Endothelial cell of umbilical vein (primary cell): ENCODE results near the gene RTN4IP1. TPM values are rescaled to one million over a fixed set of nuclear protein-coding genes. Genes with fewer than 3 reads are reported as not detected.

Experiments
- BruUV-seq: library from RNA; stranded (reverse); fragments of 400-500 nt; replicated peaks from 2 replicates; lab custom pipeline; 2021; lab: Mats Ljungman, UMichigan
- CTCF ChIA-PET: fragments of 300-600, 350-600 bp; sonication (Branson Sonifier 250); formaldehyde crosslinking; loops from one replicate; lab custom pipeline; 2021; ENCODE audit warnings: antibody characterized with exemption, inconsistent platforms; lab: Charles Lee
- POLR2A ChIA-PET: fragments of 300-600, 350-600 bp; sonication (Branson Sonifier 250); formaldehyde crosslinking; loops from one replicate; lab custom pipeline; 2021; ENCODE audit warnings: antibody characterized with exemption, inconsistent platforms; lab: Charles Lee
- DNase-seq: peaks from one replicate; pipeline ENCODE4 v3.0.0-alpha.2; 2011; ENCODE audit warnings: low read depth, low spot score
- FAIRE-seq: peaks from 2 replicates; lab custom pipeline; 2011; peaks lifted over from hg19 to GRCh38; lab: Jason Lieb, UNC
- H2AFZ ChIP-seq: 2 replicates; pipeline ENCODE4 v1.6.0; 2012; ENCODE audit warnings: low read depth, low read length, control low read depth, inconsistent platforms
- H3K27ac ChIP-seq: 2 replicates; pipeline ENCODE4 v1.5.1; 2011; ENCODE audit warnings: low read depth, mild to moderate bottlenecking, control low read depth, low read length, moderate library complexity; ENCODE audit not compliant: insufficient read depth
- H3K27me3 ChIP-seq, 2 experiments: 2 replicates each; pipeline versions ENCODE4 v1.6.0 to v1.6.1; 2011; ENCODE audit warnings: low read length in 2 of 2, mixed read lengths in 1 of 2; ENCODE audit not compliant: control insufficient read depth in 2 of 2, insufficient read depth in 2 of 2
- H3K36me3 ChIP-seq, 2 experiments: 2 replicates in 1 of 2; 3 replicates in 1 of 2; pipeline ENCODE4 v1.5.1; 2011; ENCODE audit warnings: low read length in 2 of 2, mild to moderate bottlenecking in 1 of 2, moderate library complexity in 1 of 2; ENCODE audit not compliant: control insufficient read depth in 2 of 2, insufficient read depth in 2 of 2; ENCODE audit errors: extremely low read depth in 1 of 2
- H3K4me1 ChIP-seq: 3 replicates; pipeline ENCODE4 v1.5.1; 2011; ENCODE audit warnings: mild to moderate bottlenecking, low read length; ENCODE audit not compliant: control insufficient read depth, insufficient read depth; ENCODE audit errors: extremely low read depth
- H3K4me2 ChIP-seq: 2 replicates; pipeline ENCODE4 v1.6.1; 2011; ENCODE audit warnings: low read length, control low read depth, mixed read lengths; ENCODE audit not compliant: insufficient read depth
- H3K4me3 ChIP-seq, 3 experiments: fragments of 200-600 bp in 1 of 3; sonication (generic), shearing (Covaris generic) in 1 of 3; replicated peaks in 1 of 3; 2 replicates each; pipeline ENCODE4 v1.5.1; 2011 to 2016; ENCODE audit warnings: control low read depth in 3 of 3, low read length in 3 of 3, mild to moderate bottlenecking in 2 of 3, inconsistent platforms in 1 of 3, low read depth in 1 of 3, moderate library complexity in 1 of 3; ENCODE audit not compliant: insufficient read depth in 1 of 3
- H3K79me2 ChIP-seq: 2 replicates; pipeline ENCODE4 v1.6.0; 2012; ENCODE audit warnings: low read length, inconsistent platforms; ENCODE audit not compliant: control insufficient read depth, insufficient read depth
- H3K9ac ChIP-seq: replicated peaks from 2 replicates; pipeline ENCODE3; 2011; ENCODE audit warnings: low read length, control low read depth; ENCODE audit not compliant: insufficient read depth; ENCODE audit errors: extremely low read depth
- H3K9me1 ChIP-seq: replicated peaks from 3 replicates; pipeline ENCODE4 v1.6.0; 2011; ENCODE audit warnings: mild to moderate bottlenecking, low read length; ENCODE audit not compliant: control insufficient read depth, insufficient read depth; ENCODE audit errors: extremely low read depth
- H3K9me3 ChIP-seq: replicated peaks from 2 replicates; pipeline ENCODE4 v1.5.1; 2012; ENCODE audit warnings: low read length, inconsistent platforms; ENCODE audit not compliant: control insufficient read depth, insufficient read depth
- H4K20me1 ChIP-seq: replicated peaks from 2 replicates; pipeline ENCODE3; 2011; ENCODE audit warnings: mild to moderate bottlenecking, low read length; ENCODE audit not compliant: control insufficient read depth, insufficient read depth; ENCODE audit errors: extremely low read depth
- CTCF ChIP-seq, 2 donors: IDR thresholded peaks; 1 replicate in 1 of 2; 2 replicates in 1 of 2; pipeline ENCODE4 v1.5.1; 2011; ENCODE audit warnings: low read length in 2 of 2, mild to moderate bottlenecking in 2 of 2, moderate library complexity in 2 of 2, control low read depth in 1 of 2, inconsistent platforms in 1 of 2, low read depth in 1 of 2; ENCODE audit not compliant: insufficient read depth in 1 of 2; ENCODE audit errors: extremely low read depth in 1 of 2
- EZH2 ChIP-seq: IDR thresholded peaks from 2 replicates; pipeline ENCODE4 v1.6.1; 2012; ENCODE audit warnings: borderline replicate concordance, low read depth, mild to moderate bottlenecking, moderate library complexity, low read length, inconsistent platforms; ENCODE audit not compliant: severe bottlenecking
- FOS ChIP-seq: IDR thresholded peaks from 2 replicates; pipeline ENCODE4 v1.6.1; 2011; ENCODE audit warnings: mild to moderate bottlenecking, low read length, moderate library complexity, borderline replicate concordance; ENCODE audit not compliant: insufficient read depth
- GATA2 ChIP-seq: IDR thresholded peaks from 2 replicates; pipeline ENCODE4 v1.7.0; 2011; ENCODE audit warnings: low read depth, mild to moderate bottlenecking, moderate library complexity, mixed read lengths, low read length; ENCODE audit not compliant: insufficient read length, insufficient read depth
- JUN ChIP-seq: IDR thresholded peaks from 2 replicates; pipeline ENCODE4 v1.6.1; 2011; ENCODE audit warnings: borderline replicate concordance, low read depth; ENCODE audit not compliant: insufficient read length, insufficient read depth
- MYC ChIP-seq: IDR thresholded peaks from one replicate; pipeline ENCODE4 v1.6.1; 2011; ENCODE audit warnings: mild to moderate bottlenecking, low read depth, low read length
- POLR2A ChIP-seq: IDR thresholded peaks from 2 replicates; pipeline ENCODE4 v1.6.1; 2012; ENCODE audit warnings: low read depth, mild to moderate bottlenecking, control low read depth, low read length
- POLR2AphosphoS5 ChIP-seq: IDR thresholded peaks from 2 replicates; pipeline ENCODE4 v1.6.1; 2012; ENCODE audit warnings: low read depth, mild to moderate bottlenecking, control low read depth, low read length, moderate library complexity; ENCODE audit not compliant: insufficient read depth
- dilution Hi-C: fragments of 300-500 bp; cut with MboI; formaldehyde crosslinking; loops from one replicate; pipeline ENCODE4 v1.15.0; 2019; ENCODE audit warnings: low sequenced_read_pairs; ENCODE audit not compliant: extremely low pct_ligation_motif_present
- intact Hi-C: fragments of 100-400 bp; cut with micrococcal nuclease; formaldehyde crosslinking; loops from one replicate; pipeline ENCODE4 v1.10.0; 2022
- polyA plus RNA-seq, 4 experiments: library from polyadenylated mRNA; depleted of rRNA in 3 of 4; stranded (reverse) in 3 of 4; unstranded in 1 of 4; fragments of >200 nt; gene quantifications; 2 replicates each; pipeline versions ENCODE4 v1.2.1 to v1.2.3, GENCODE V29; 2011 to 2012; ENCODE audit warnings: missing spikeins in 1 of 4
- total RNA-seq: library from RNA; stranded (reverse); gene quantifications from 2 replicates; pipeline ENCODE4 v1.2.3, GENCODE V29; 2021
- TF ChIP-seq, protein P1 (sequence below): IDR thresholded peaks from 2 replicates; pipeline ENCODE4 v1.6.1; 2011; ENCODE audit not compliant: insufficient read depth, insufficient read length

Gene RTN4IP1
- total and polyA plus RNA-seq, 2 donors (not counting 3 experiments of a cell fraction or from before 2014, with no cell fraction given), result 3.9 to 5.4 TPM

GRCh38 chr6:106563614-106564013 lies 65.7 kb downstream of the RTN4IP1 start:
- TF ChIP-seq, protein P1, sequence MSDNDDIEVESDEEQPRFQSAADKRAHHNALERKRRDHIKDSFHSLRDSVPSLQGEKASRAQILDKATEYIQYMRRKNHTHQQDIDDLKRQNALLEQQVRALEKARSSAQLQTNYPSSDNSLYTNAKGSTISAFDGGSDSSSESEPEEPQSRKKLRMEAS, result no peak
- TF ChIP-seq POLR2AphosphoS5 (no peak), MYC (no peak), FOS (no peak), GATA2 (no peak), CTCF (IDR thresholded peaks at IDR 0.05; ENCODE audit: extremely low read depth in 1 of 2, insufficient read depth in 1 of 2, low read depth in 1 of 2, low read length in 2 of 2) (no peak), EZH2 (no peak), POLR2A (no peak), JUN (no peak)
- FAIRE-seq, result peak; percentile 28
- no peak overlapping the region for H3K4me3 ChIP-seq
- H4K20me1 ChIP-seq, result no peaks in the 10 kb centered on the region
- no peaks in the 10 kb centered on the region for H3K4me1 ChIP-seq
- H3K9me1 ChIP-seq, result no peaks in the 10 kb centered on the region
- ChIA-PET POLR2A (no interaction called here), CTCF (interaction anchor here (0.9 to 23.4 kb wide), 7 partner anchors 51 to 434 kb away, joined by 3 to 397 read pairs (median 6); no protein-coding TSS in a partner anchor)
- no peaks in the 10 kb centered on the region for H3K79me2 ChIP-seq
- no peak overlapping the region for H3K27ac ChIP-seq
- H2AFZ ChIP-seq, result no peak overlapping the region
- H3K9ac ChIP-seq, result no peak overlapping the region
- H3K4me2 ChIP-seq, result no peak overlapping the region
- no TSS peak for BruUV-seq
- DNase-seq, result no peak
- no peaks in the 10 kb centered on the region for H3K9me3 ChIP-seq
- H3K36me3 ChIP-seq, result peaks cover 0 to 3% of the 10 kb centered on the region in 2 experiments
- intact Hi-C loops (no loop called here), dilution Hi-C loops (loop anchor here (25.0 kb wide), 1 partner anchor 126 kb away; no protein-coding TSS in a partner anchor)
- no peaks in the 10 kb centered on the region for H3K27me3 ChIP-seq
